Colonic mucosa (tissue), 4 donors: ENCODE results near the gene NDC80. TPM values are rescaled to one million over a fixed set of nuclear protein-coding genes. Genes with fewer than 3 reads are reported as not detected.

Source experiments
- DNase-seq: peaks from one replicate; pipeline ENCODE4 v3.0.0-alpha.2; 2020
- H3K27ac ChIP-seq: fragments of 200-600 bp; one replicate; pipeline ENCODE4 v1.8.0; 2021
- H3K27me3 ChIP-seq: fragments of 200-600 bp; one replicate; pipeline ENCODE4 v1.8.0; 2021
- H3K36me3 ChIP-seq: fragments of 200-600 bp; one replicate; pipeline ENCODE4 v1.8.0; 2021
- H3K4me1 ChIP-seq: fragments of 200-600 bp; one replicate; pipeline ENCODE4 v1.8.0; 2021; ENCODE audit warnings: mild to moderate bottlenecking
- H3K4me3 ChIP-seq: fragments of 200-600 bp; one replicate; pipeline ENCODE4 v1.8.0; 2021
- H3K9ac ChIP-seq, 2 donors: one replicate each; pipeline ENCODE4 v1.7.0; 2013; ENCODE audit warnings: control low read depth in 2 of 2, low read depth in 2 of 2, low read length in 2 of 2
- H3K9me3 ChIP-seq: fragments of 200-600 bp; one replicate; pipeline ENCODE4 v1.8.0; 2021
- intact Hi-C: fragments of 100-400 bp; cut with DNase I; formaldehyde crosslinking; loops from one replicate; pipeline ENCODE4 v1.14.1; 2022
- total RNA-seq, 2 donors: library from RNA; stranded (reverse); fragmentation: NEBNext Ultra II Directional in 1 of 2; extraction: Animal tissue kit (Norgen Biotek cat#: 25700) in 1 of 2; gene quantifications; one replicate each; pipeline ENCODE4 v1.2.1, GENCODE V29; 2021
- TF ChIP-seq, protein P1 (sequence below): fragments of 200-600 bp; IDR thresholded peaks from one replicate; pipeline ENCODE4 v1.8.0; 2022; ENCODE audit warnings: antibody characterized with exemption, mild to moderate bottlenecking
- donor health status: healthy.
- donor health status: DM: no; HTN: no; CAD: no.
- donor health status: DM: no; HTN: no; CAD: no.

NDC80 gene
- total RNA-seq, 2 donors from 2014 or later: 6.8 to 27.6 TPM

DNA sequence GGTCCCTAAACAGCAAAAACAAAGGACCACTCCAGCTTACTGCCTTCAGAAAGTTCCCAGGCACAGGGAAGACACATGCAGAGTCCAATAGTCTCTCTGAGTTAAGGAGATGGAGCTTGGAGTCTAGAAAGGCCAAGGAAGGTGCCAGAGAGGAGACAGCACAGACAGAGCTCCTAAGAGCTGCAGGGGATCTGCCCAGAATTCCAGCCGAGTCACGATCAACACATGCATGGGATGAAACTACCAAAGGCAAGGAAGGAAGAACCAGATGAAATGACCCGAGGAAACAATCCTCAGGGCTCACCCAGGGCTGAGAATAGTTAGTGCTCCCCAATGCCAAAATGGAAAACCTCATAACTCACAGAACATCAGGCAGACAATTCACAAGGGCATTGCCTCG, 15.5 kb upstream of the NDC80 start:
- intact Hi-C loops: no loop called here
- TF ChIP-seq, protein P1, sequence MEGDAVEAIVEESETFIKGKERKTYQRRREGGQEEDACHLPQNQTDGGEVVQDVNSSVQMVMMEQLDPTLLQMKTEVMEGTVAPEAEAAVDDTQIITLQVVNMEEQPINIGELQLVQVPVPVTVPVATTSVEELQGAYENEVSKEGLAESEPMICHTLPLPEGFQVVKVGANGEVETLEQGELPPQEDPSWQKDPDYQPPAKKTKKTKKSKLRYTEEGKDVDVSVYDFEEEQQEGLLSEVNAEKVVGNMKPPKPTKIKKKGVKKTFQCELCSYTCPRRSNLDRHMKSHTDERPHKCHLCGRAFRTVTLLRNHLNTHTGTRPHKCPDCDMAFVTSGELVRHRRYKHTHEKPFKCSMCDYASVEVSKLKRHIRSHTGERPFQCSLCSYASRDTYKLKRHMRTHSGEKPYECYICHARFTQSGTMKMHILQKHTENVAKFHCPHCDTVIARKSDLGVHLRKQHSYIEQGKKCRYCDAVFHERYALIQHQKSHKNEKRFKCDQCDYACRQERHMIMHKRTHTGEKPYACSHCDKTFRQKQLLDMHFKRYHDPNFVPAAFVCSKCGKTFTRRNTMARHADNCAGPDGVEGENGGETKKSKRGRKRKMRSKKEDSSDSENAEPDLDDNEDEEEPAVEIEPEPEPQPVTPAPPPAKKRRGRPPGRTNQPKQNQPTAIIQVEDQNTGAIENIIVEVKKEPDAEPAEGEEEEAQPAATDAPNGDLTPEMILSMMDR: no peak

DNA sequence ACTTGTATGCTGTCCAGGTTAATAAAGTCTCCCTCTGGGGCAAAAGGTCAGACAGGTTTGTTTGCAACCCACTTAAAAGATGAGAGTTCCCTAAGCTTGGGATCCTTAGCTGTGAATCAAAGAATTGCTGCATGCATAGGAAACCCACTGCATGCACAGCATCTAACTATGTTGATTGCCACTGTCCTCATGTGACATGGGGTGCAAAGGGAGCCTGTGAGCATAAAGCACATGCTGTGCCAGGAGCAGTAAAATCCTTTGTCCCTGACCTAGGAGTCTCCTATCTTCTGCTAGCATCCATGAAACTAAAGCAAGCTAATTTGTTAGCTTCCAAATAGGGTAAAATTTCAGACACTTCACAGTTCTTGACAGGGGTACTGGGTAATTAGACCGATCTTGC, 13.8 kb upstream of the NDC80 start:
- Histone ChIP-seq H3K27ac (no peak overlapping the region), H3K9me3 (no peaks in the 10 kb centered on the region), H3K4me3 (no peak overlapping the region), H3K9ac (no peak overlapping the region), H3K4me1 (no peaks in the 10 kb centered on the region), H3K36me3 (no peaks in the 10 kb centered on the region), H3K27me3 (no peaks in the 10 kb centered on the region)
- TF ChIP-seq, protein P1: no peak
- intact Hi-C loops: no loop called here
- no peak for DNase-seq

More for the DNA sequence above, 15.5 kb upstream of the NDC80 start:
- Histone ChIP-seq H3K4me1 (no peaks in the 10 kb centered on the region), H3K27me3 (no peaks in the 10 kb centered on the region), H3K36me3 (no peaks in the 10 kb centered on the region), H3K9me3 (no peaks in the 10 kb centered on the region), H3K9ac (no peak overlapping the region), H3K27ac (no peak overlapping the region), H3K4me3 (no peak overlapping the region)
- DNase-seq: no peak

GRCh38 chr18:2559249-2559648, 12.1 kb upstream of the NDC80 start:
- no peak overlapping the region for H3K27ac ChIP-seq
- TF ChIP-seq, protein P1: no peak
- no peaks in the 10 kb centered on the region for H3K9me3 ChIP-seq
- DNase-seq: no peak
- no peaks in the 10 kb centered on the region for H3K27me3 ChIP-seq
- no peak overlapping the region for H3K4me3 ChIP-seq
- intact Hi-C loops: no loop called here
- no peak overlapping the region for H3K9ac ChIP-seq
- H3K36me3 ChIP-seq: peaks cover 4% of the 10 kb centered on the region
- H3K4me1 ChIP-seq: no peaks in the 10 kb centered on the region

DNA sequence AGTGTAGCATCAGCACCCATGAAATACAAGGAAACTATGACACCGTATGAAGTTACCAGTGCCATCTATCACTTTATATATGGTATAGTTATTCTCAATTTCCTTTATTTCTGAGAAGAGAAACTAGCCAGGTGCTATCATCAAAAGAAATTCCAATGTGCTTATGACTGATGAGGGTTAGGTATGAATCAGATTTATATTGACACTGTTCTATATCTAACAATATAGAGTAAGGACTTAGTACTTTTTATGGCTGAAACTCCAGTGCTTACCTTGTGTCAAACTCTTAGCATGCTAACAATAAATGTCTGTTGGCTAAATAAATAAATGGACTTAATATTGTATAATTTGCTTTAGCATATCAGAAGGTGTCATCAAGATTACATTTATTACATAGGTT, 7.0 kb upstream of the NDC80 start:
- no peak overlapping the region for H3K9ac ChIP-seq
- TF ChIP-seq, protein P1: no peak
- no peak overlapping the region for H3K4me3 ChIP-seq
- H3K27ac ChIP-seq: no peak overlapping the region
- H3K27me3 ChIP-seq: no peaks in the 10 kb centered on the region
- H3K9me3 ChIP-seq: no peaks in the 10 kb centered on the region
- no peak for DNase-seq
- intact Hi-C loops: no loop called here
- H3K4me1 ChIP-seq: no peaks in the 10 kb centered on the region
- peaks cover 4% of the 10 kb centered on the region for H3K36me3 ChIP-seq

GRCh38 chr18:2568129-2568528, 3.2 kb upstream of the NDC80 start:
- H3K27me3 ChIP-seq: no peaks in the 10 kb centered on the region
- H3K9me3 ChIP-seq: no peaks in the 10 kb centered on the region
- peaks cover 4% of the 10 kb centered on the region for H3K4me1 ChIP-seq
- H3K36me3 ChIP-seq: peaks cover 4% of the 10 kb centered on the region
- no peak overlapping the region for H3K4me3 ChIP-seq
- H3K27ac ChIP-seq: no peak overlapping the region
- DNase-seq: no peak
- TF ChIP-seq, protein P1: no peak
- intact Hi-C loops: no loop called here
- no peak overlapping the region for H3K9ac ChIP-seq

GRCh38 chr18:2568605-2569004, 2.8 kb upstream of the NDC80 start:
- TF ChIP-seq, protein P1: no peak
- no peak for DNase-seq
- Histone ChIP-seq H3K9me3 (no peaks in the 10 kb centered on the region), H3K4me3 (no peak overlapping the region), H3K36me3 (peaks cover under 1% of the 10 kb centered on the region), H3K27ac (no peak overlapping the region), H3K9ac (no peak overlapping the region), H3K27me3 (no peaks in the 10 kb centered on the region), H3K4me1 (peaks cover 4% of the 10 kb centered on the region)
- intact Hi-C loops: no loop called here
